HG03520 (cell line): ENCODE data around the gene ARHGAP44.

Experiments used
- ATAC-seq: cut with Tn5 transposase; IDR thresholded peaks from one replicate; pipeline ENCODE4 v1.9.1; 2021; ENCODE audit warnings: mild to moderate bottlenecking, moderate library complexity; ENCODE audit not compliant: unreplicated experiment

The ARHGAP44 gene

GRCh38 chr17:13016881-13017654 lies 227.8 kb downstream of the ARHGAP44 start:
- peak; percentile 17 for ATAC-seq

GRCh38 chr17:13017655-13018459 lies 228.6 kb downstream of the ARHGAP44 start, which contains the start of gene ELAC2:
ELAC2 (minus strand) TSS chr17:13018027; CDS start chr17:13017947, 80 bp downstream.
- ATAC-seq, result peak; percentile 96

- no peak for ATAC-seq
Measured at GRCh38 chr17:13024016-13024415, 234.7 kb downstream of the ARHGAP44 start.

GRCh38 chr17:13024526-13025257 lies 235.4 kb downstream of the ARHGAP44 start:
- ATAC-seq, result peak; percentile 95

- ATAC-seq, result no peak
Measured at GRCh38 chr17:13025258-13025627, 235.9 kb downstream of the ARHGAP44 start.

- no peak for ATAC-seq
Measured at GRCh38 chr17:13025687-13026086, 236.4 kb downstream of the ARHGAP44 start.

GRCh38 chr17:13027246-13027645 lies 237.9 kb downstream of the ARHGAP44 start:
- ATAC-seq, result no peak

- ATAC-seq, result no peak
Measured at GRCh38 chr17:13029340-13029739, 240.0 kb downstream of the ARHGAP44 start.

GRCh38 chr17:13030056-13030455 lies 240.8 kb downstream of the ARHGAP44 start:
- ATAC-seq, result no peak

GRCh38 chr17:13030459-13031300 lies 241.4 kb downstream of the ARHGAP44 start:
- no peak for ATAC-seq

- peak; percentile 63 for ATAC-seq
Measured at GRCh38 chr17:13031718-13032350, 242.5 kb downstream of the ARHGAP44 start.

GRCh38 chr17:13035420-13035819 lies 246.1 kb downstream of the ARHGAP44 start:
- no peak for ATAC-seq

GRCh38 chr17:13036751-13037150 lies 247.5 kb downstream of the ARHGAP44 start:
- no peak for ATAC-seq

- no peak for ATAC-seq
Measured at GRCh38 chr17:13038931-13039665, 249.8 kb downstream of the ARHGAP44 start.
